Epithelial cell of proximal tubule (primary cell): ENCODE measurements around the gene ATP6V1B1. TPM values are rescaled to one million over a fixed set of nuclear protein-coding genes. Genes with fewer than 3 reads are reported as not detected.

Experiments used
- DNase-seq: peaks from one replicate; pipeline ENCODE4 v3.0.0-alpha.2; 2011; ENCODE audit warnings: low read depth
- H3K4me3 ChIP-seq: 2 replicates; pipeline ENCODE4 v1.5.1; 2011; ENCODE audit warnings: low read depth, mild to moderate bottlenecking, low read length
- total RNA-seq: library from RNA; depleted of rRNA; stranded (reverse); fragments of >200 nt; gene quantifications from 2 replicates; pipeline ENCODE4 v1.2.3, GENCODE V29; 2015
- TF ChIP-seq, protein P1 (sequence below): conservative IDR thresholded peaks from 2 replicates; pipeline ENCODE4 v1.5.1; 2012; ENCODE audit warnings: low read depth, mild to moderate bottlenecking, low read length

ATP6V1B1 gene
- total RNA-seq, 1 donor from 2014 or later = 0.81 TPM

GRCh38 chr2:70902067-70902442 is 33.6 kb upstream of the ATP6V1B1 start:
- no peak for DNase-seq
- peak overlapping the region; percentile 41 for H3K4me3 ChIP-seq
- TF ChIP-seq, protein P1, sequence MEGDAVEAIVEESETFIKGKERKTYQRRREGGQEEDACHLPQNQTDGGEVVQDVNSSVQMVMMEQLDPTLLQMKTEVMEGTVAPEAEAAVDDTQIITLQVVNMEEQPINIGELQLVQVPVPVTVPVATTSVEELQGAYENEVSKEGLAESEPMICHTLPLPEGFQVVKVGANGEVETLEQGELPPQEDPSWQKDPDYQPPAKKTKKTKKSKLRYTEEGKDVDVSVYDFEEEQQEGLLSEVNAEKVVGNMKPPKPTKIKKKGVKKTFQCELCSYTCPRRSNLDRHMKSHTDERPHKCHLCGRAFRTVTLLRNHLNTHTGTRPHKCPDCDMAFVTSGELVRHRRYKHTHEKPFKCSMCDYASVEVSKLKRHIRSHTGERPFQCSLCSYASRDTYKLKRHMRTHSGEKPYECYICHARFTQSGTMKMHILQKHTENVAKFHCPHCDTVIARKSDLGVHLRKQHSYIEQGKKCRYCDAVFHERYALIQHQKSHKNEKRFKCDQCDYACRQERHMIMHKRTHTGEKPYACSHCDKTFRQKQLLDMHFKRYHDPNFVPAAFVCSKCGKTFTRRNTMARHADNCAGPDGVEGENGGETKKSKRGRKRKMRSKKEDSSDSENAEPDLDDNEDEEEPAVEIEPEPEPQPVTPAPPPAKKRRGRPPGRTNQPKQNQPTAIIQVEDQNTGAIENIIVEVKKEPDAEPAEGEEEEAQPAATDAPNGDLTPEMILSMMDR = no peak

GRCh38 chr2:70902579-70902978 is 33.1 kb upstream of the ATP6V1B1 start:
- DNase-seq = no peak
- no peak overlapping the region for H3K4me3 ChIP-seq
- TF ChIP-seq, protein P1 = no peak

- TF ChIP-seq, protein P1 = no peak
- DNase-seq = no peak
Observed at GRCh38 chr2:70903171-70903570, 32.5 kb upstream of the ATP6V1B1 start.

GRCh38 chr2:70903641-70904340 is 31.9 kb upstream of the ATP6V1B1 start:
- DNase-seq = no peak
- TF ChIP-seq, protein P1 = no peak
- H3K4me3 ChIP-seq = no peak overlapping the region

More at GRCh38 chr2:70903171-70903570, 32.5 kb upstream of the ATP6V1B1 start:
- H3K4me3 ChIP-seq = no peak overlapping the region

DNA sequence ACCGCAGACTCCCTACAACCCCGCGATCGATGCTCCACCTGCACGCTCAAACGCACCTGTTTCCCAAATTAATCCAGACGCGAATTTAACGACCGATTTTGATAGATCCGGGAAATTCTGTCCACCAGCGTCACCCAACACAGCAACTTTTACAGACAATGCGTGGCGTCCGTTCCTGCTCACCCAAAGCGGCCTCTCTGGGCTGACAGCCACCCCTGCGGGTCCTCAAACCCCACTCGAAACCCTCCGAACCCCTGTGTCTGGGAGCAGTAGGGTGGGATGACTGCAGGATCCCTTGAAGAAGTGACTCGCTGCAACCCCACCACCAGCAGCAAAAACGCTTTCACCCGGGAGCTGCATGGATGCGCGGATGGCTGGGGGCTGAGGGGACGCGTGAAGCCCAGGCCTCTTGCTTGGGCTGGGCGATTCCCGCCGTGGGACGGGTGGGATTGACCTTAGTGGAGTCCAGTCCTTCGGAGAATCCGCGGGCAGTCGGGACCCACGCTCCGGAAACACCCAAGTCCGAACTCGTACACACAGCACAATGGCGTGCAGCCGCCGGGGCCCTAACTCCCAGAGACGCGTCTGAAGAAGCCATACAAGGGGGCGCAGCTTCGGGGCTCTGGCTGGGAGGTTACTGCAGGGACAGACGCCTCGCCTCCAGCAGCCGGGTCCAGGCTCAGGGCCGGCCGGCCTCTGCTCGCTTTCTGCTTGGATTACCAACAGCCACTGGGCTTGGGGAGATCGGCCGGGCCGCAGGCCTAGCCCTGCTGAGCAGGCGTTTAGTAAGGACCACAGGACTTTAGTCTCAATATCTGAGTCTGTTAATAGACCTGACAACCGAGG is 31.1 kb upstream of the ATP6V1B1 start:
- TF ChIP-seq, protein P1 = no peak
- H3K4me3 ChIP-seq = no peak overlapping the region
- DNase-seq = no peak

DNA sequence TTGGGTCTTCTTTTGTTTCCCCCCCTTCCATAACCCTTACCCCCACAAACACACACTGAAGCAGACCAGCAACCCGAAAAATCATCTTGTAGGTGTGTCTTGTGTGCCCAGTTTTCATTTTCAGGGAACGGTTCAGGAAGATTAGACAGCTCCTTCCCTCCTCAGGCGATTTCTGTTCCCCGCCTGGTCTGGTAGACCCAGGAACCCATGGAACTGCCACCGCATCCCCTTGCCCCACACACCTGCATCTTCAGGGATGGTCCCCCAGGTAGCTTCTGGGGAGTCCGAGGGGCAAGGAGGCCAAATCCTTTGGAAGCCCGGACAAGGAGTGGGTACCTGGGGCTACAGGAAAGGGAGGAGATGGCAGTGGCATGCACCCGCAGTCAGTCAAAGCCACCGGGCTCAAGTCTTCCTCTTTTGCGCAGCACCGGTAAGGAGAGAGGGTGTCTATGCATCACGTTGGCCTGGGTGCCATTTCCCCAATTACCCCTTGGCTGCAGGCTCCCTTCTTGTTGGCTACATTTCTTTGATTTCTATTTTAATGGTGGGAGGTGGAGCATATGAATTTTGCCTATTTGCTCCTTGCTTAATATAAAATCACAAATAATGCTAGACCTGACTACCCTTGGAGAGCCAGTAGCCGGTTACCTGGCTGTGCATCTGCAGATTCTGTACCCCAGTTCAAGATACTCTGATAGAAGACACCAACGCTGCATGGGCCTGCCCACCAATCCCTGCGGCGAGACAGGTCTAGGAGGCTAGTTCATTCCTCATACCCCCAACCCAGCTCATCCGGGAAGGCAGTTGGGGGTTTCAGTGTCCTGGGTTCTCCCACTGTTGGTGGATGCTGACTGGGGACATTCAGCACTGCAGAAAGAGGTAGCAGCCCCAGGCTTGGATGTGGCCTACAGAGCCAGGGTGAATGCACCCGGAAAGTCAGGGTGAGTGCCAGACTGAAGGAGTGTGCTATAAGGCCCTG is 30.0 kb upstream of the ATP6V1B1 start:
- TF ChIP-seq, protein P1 = no peak
- no peak for DNase-seq
- no peak overlapping the region for H3K4me3 ChIP-seq
